ENCODE results near the gene YIF1A. TPM values are rescaled to one million over a fixed set of nuclear protein-coding genes. Genes with fewer than 3 reads are reported as not detected.
A peak's percentile ranks its signal among the peaks of the same experiment; 100 is the strongest.

Gene YIF1A
- polyA plus RNA-seq, 1 donor from 2014 or later, result 51.2 TPM

DNA sequence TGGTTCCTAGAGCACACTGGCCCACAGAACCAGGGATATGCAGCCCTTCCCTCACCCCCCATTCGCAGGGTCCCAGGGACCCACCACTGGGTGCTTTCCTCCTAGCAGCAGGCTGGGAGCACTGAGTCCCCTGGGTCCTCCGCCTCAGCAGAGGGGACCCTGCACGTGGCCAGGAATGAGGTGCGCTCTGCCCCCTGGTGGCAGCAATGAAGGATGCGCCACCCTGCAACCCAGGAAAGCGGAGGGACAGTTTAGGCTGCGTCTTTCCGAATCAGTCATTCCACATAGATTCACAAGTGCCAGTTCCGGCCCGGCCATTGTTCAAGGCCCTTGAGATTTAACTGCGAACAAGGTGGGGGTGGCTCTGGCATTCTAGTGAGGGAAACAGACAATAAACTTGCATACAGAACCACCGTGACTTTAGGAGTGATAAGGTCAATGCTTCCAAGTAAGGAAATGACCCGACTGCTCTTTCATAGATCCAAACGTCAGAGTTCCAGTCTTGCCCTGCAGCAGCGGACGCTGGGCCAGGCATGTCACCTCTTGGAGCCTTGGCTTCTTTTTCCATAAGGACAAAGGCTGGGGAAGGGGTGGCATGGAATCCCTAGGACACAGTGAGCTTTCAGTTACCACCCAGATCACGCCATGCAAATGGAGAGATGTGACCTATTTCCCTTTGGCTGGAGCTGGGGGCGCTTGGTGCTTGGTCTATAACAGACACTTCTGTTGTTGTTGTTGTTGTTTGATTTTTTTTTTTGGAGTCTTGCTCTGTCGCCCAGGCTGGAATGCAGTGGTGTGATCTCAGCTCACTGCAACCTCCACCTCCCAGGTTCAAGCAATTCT is 39.6 kb upstream of the YIF1A start:
- no peak overlapping the region for H2AFZ ChIP-seq (ENCODE audit: low read depth, low read length)

GRCh38 chr11:66328031-66328301 is 39.0 kb upstream of the YIF1A start:
- no peaks in the 10 kb centered on the region for H3K9me3 ChIP-seq (ENCODE audit: low read length)
- no peak for TF ChIP-seq MXI1 (conservative IDR thresholded peaks at IDR 0.05; ENCODE audit: poor library complexity, severe bottlenecking)
- no peak overlapping the region for H3K9ac ChIP-seq (ENCODE audit: low read length)
- H3K9me2 ChIP-seq (ENCODE audit: insufficient read depth, low read length), result no peaks in the 10 kb centered on the region
- no peaks in the 10 kb centered on the region for H4K20me1 ChIP-seq (ENCODE audit: insufficient read depth)
- no peaks in the 10 kb centered on the region for H3F3A ChIP-seq (ENCODE audit: insufficient read depth, low read length, poor library complexity, severe bottlenecking)
- no peak overlapping the region for H3K27ac ChIP-seq (ENCODE audit: low read length)
- H2AFZ ChIP-seq (ENCODE audit: low read depth, low read length), result no peak overlapping the region
- H3K4me2 ChIP-seq (ENCODE audit: low read length), result no peak overlapping the region
- H3K4me3 ChIP-seq (ENCODE audit: low read length), result no peak overlapping the region
- H3K36me3 ChIP-seq (ENCODE audit: insufficient read depth, low read length), result no peaks in the 10 kb centered on the region
- H3K27me3 ChIP-seq (ENCODE audit: insufficient read depth, low read depth, low read length), result no peaks in the 10 kb centered on the region
- no peaks in the 10 kb centered on the region for H3K79me2 ChIP-seq (replicated peaks; ENCODE audit: insufficient read depth, low read length)

More for the DNA sequence above, 39.6 kb upstream of the YIF1A start:
- Histone ChIP-seq H3F3A (ENCODE audit: insufficient read depth, low read length, poor library complexity, severe bottlenecking) (no peaks in the 10 kb centered on the region), H3K27ac (ENCODE audit: low read length) (no peak overlapping the region), H3K27me3 (ENCODE audit: insufficient read depth, low read depth, low read length) (no peaks in the 10 kb centered on the region), H4K20me1 (ENCODE audit: insufficient read depth) (no peaks in the 10 kb centered on the region), H3K79me2 (replicated peaks; ENCODE audit: insufficient read depth, low read length) (no peaks in the 10 kb centered on the region), H3K9ac (ENCODE audit: low read length) (peak overlapping the region; percentile 14), H3K36me3 (ENCODE audit: insufficient read depth, low read length) (no peaks in the 10 kb centered on the region), H3K9me2 (ENCODE audit: insufficient read depth, low read length) (no peaks in the 10 kb centered on the region), H3K9me3 (ENCODE audit: low read length) (no peaks in the 10 kb centered on the region), H3K4me3 (ENCODE audit: low read length) (no peak overlapping the region), H3K4me2 (ENCODE audit: low read length) (no peak overlapping the region)
- TF ChIP-seq SMC3 (conservative IDR thresholded peaks at IDR 0.05; ENCODE audit: poor library complexity) (peak; percentile 90), TAF1 (IDR thresholded peaks at IDR 0.05; ENCODE audit: low read depth) (no peak), EZH2 (IDR thresholded peaks at IDR 0.05; ENCODE audit: borderline replicate concordance, insufficient read depth, low read length, poor library complexity, severe bottlenecking) (no peak), REST (IDR thresholded peaks at IDR 0.05; ENCODE audit: borderline replicate concordance) (no peak), MXI1 (conservative IDR thresholded peaks at IDR 0.05; ENCODE audit: poor library complexity, severe bottlenecking) (peak; percentile 61), EP300 (conservative IDR thresholded peaks at IDR 0.05; ENCODE audit: poor library complexity, severe bottlenecking) (no peak), CTCF (IDR thresholded peaks at IDR 0.05; ENCODE audit: poor library complexity, severe bottlenecking) (peak; percentile 91), RAD21 (conservative IDR thresholded peaks at IDR 0.05) (peak; percentile 79), POLR2AphosphoS5 (IDR thresholded peaks at IDR 0.05) (no peak)

Measured in neural cell (in vitro differentiated cells).